IPS-20b (cell line): ENCODE results near the gene APOC1.

Source experiments
- H3K27ac ChIP-seq: one replicate; pipeline ENCODE4 v1.5.1; 2013; ENCODE audit warnings: low read length
- H3K27me3 ChIP-seq: 2 replicates; pipeline ENCODE4 v1.6.1; 2013; ENCODE audit warnings: mild to moderate bottlenecking, low read length, inconsistent platforms; ENCODE audit not compliant: insufficient read depth
- H3K36me3 ChIP-seq: 2 replicates; pipeline ENCODE4 v1.6.1; 2013; ENCODE audit warnings: low read depth, mild to moderate bottlenecking, inconsistent platforms, low read length, moderate library complexity; ENCODE audit not compliant: insufficient read depth
- H3K4me1 ChIP-seq: 2 replicates; pipeline ENCODE4 v1.6.1; 2013; ENCODE audit warnings: mild to moderate bottlenecking, control low read depth, inconsistent platforms, low read length, moderate library complexity; ENCODE audit not compliant: insufficient read depth
- H3K4me3 ChIP-seq: 2 replicates; pipeline ENCODE4 v1.5.1; 2013; ENCODE audit warnings: mild to moderate bottlenecking, low read length, inconsistent platforms
- H3K9ac ChIP-seq: 2 replicates; pipeline ENCODE4 v1.6.1; 2013; ENCODE audit warnings: low read depth, mild to moderate bottlenecking, inconsistent platforms, low read length, moderate library complexity
- H3K9me3 ChIP-seq: 2 replicates; pipeline ENCODE4 v1.6.1; 2013; ENCODE audit warnings: mild to moderate bottlenecking, low read depth, low read length, inconsistent platforms; ENCODE audit not compliant: insufficient read depth

Gene APOC1

GRCh38 chr19:44968670-44969069, 54.3 kb downstream of the APOC1 start:
- no peaks in the 10 kb centered on the region for H3K9me3 ChIP-seq
- H3K4me3 ChIP-seq = no peak overlapping the region
- no peaks in the 10 kb centered on the region for H3K27me3 ChIP-seq
- H3K9ac ChIP-seq = no peak overlapping the region
- no peak overlapping the region for H3K27ac ChIP-seq
- no peaks in the 10 kb centered on the region for H3K4me1 ChIP-seq
- peaks cover 43% of the 10 kb centered on the region for H3K36me3 ChIP-seq
